Duodenal mucosa (tissue), 2 donors: ENCODE results near the gene RSPO4.
A peak's percentile ranks its signal among the peaks of the same experiment; 100 is the strongest.

Experiments used
- H3K27ac ChIP-seq: one replicate; pipeline ENCODE4 v1.7.0; 2013; ENCODE audit warnings: low read depth, low read length
- H3K27me3 ChIP-seq, 2 donors: one replicate each; pipeline ENCODE4 v1.7.0; 2013; ENCODE audit warnings: low read length in 2 of 2, control low read depth in 1 of 2; ENCODE audit not compliant: insufficient read depth in 2 of 2, control insufficient read depth in 1 of 2
- H3K36me3 ChIP-seq, 2 donors: one replicate each; pipeline ENCODE4 v1.7.0; 2013; ENCODE audit warnings: low read length in 2 of 2, control low read depth in 1 of 2; ENCODE audit not compliant: insufficient read depth in 2 of 2, control insufficient read depth in 1 of 2
- H3K4me1 ChIP-seq, 2 donors: one replicate each; pipeline ENCODE4 v1.7.0; 2013; ENCODE audit warnings: low read length in 2 of 2, control low read depth in 1 of 2; ENCODE audit not compliant: insufficient read depth in 2 of 2, control insufficient read depth in 1 of 2
- H3K4me3 ChIP-seq, 2 donors: one replicate each; pipeline ENCODE4 v1.7.0; 2013; ENCODE audit warnings: low read length in 2 of 2, low read depth in 1 of 2
- H3K9ac ChIP-seq, 2 donors: one replicate each; pipeline ENCODE4 v1.7.0; 2013; ENCODE audit warnings: low read length in 2 of 2, low read depth in 1 of 2
- H3K9me3 ChIP-seq, 2 donors: one replicate each; pipeline ENCODE4 v1.7.0; 2013; ENCODE audit warnings: low read length in 2 of 2, control low read depth in 1 of 2; ENCODE audit not compliant: control insufficient read depth in 1 of 2

RSPO4 gene

GRCh38 chr20:1001911-1002681, at the start of gene RSPO4:
RSPO4 (minus strand) TSS chr20:1002311; CDS start chr20:1002164, 147 bp downstream.
- no peak within 1 kb of the TSS for H3K27ac ChIP-seq
- H3K4me1 ChIP-seq = peaks cover 0 to 4% of the 10 kb centered on the region in 2 donors
- no peaks in the 10 kb centered on the region for H3K36me3 ChIP-seq
- peak within 1 kb of the TSS; percentile 27 to 32 for H3K4me3 ChIP-seq
- H3K27me3 ChIP-seq = peaks cover 29 to 33% of the 10 kb centered on the region in 2 donors
- no peaks in the 10 kb centered on the region for H3K9me3 ChIP-seq
- no peak within 1 kb of the TSS for H3K9ac ChIP-seq

GRCh38 chr20:1050440-1050839, 48.3 kb upstream of the RSPO4 start:
- no peaks in the 10 kb centered on the region for H3K36me3 ChIP-seq
- no peak overlapping the region for H3K27ac ChIP-seq
- no peak overlapping the region for H3K4me3 ChIP-seq
- peaks cover 0 to 2% of the 10 kb centered on the region in 2 donors for H3K9me3 ChIP-seq
- no peaks in the 10 kb centered on the region for H3K4me1 ChIP-seq
- H3K27me3 ChIP-seq = no peaks in the 10 kb centered on the region
- H3K9ac ChIP-seq = no peak overlapping the region

GRCh38 chr20:1045860-1046418, 43.8 kb upstream of the RSPO4 start:
- Histone ChIP-seq H3K27ac (no peak overlapping the region), H3K9me3 (peaks cover 0 to 2% of the 10 kb centered on the region in 2 donors), H3K36me3 (no peaks in the 10 kb centered on the region), H3K4me1 (no peaks in the 10 kb centered on the region), H3K27me3 (no peaks in the 10 kb centered on the region), H3K4me3 (no peak overlapping the region), H3K9ac (no peak overlapping the region)

- no peak overlapping the region for H3K27ac ChIP-seq
- no peak overlapping the region for H3K9ac ChIP-seq
- H3K4me3 ChIP-seq = no peak overlapping the region
- H3K9me3 ChIP-seq = no peaks in the 10 kb centered on the region
- H3K27me3 ChIP-seq = no peaks in the 10 kb centered on the region
- H3K36me3 ChIP-seq = no peaks in the 10 kb centered on the region
- no peaks in the 10 kb centered on the region for H3K4me1 ChIP-seq
These were observed 39.8 kb upstream of the RSPO4 start for GRCh38 chr20:1041845-1042390.

GRCh38 chr20:1038205-1038604, 36.1 kb upstream of the RSPO4 start:
- no peaks in the 10 kb centered on the region for H3K36me3 ChIP-seq
- no peaks in the 10 kb centered on the region for H3K4me1 ChIP-seq
- no peak overlapping the region for H3K4me3 ChIP-seq
- no peaks in the 10 kb centered on the region for H3K9me3 ChIP-seq
- no peaks in the 10 kb centered on the region for H3K27me3 ChIP-seq
- no peak overlapping the region for H3K27ac ChIP-seq
- no peak overlapping the region for H3K9ac ChIP-seq

GRCh38 chr20:1037039-1037438, 34.9 kb upstream of the RSPO4 start:
- Histone ChIP-seq H3K27ac (no peak overlapping the region), H3K9me3 (no peaks in the 10 kb centered on the region), H3K4me1 (no peaks in the 10 kb centered on the region), H3K36me3 (no peaks in the 10 kb centered on the region), H3K27me3 (no peaks in the 10 kb centered on the region), H3K4me3 (no peak overlapping the region), H3K9ac (no peak overlapping the region)

GRCh38 chr20:1035466-1035865, 33.4 kb upstream of the RSPO4 start:
- H3K9me3 ChIP-seq = no peaks in the 10 kb centered on the region

GRCh38 chr20:1034415-1034789, 32.3 kb upstream of the RSPO4 start:
- H3K9ac ChIP-seq = no peak overlapping the region
- no peaks in the 10 kb centered on the region for H3K36me3 ChIP-seq
- no peaks in the 10 kb centered on the region for H3K27me3 ChIP-seq
- no peak overlapping the region for H3K27ac ChIP-seq
- H3K4me1 ChIP-seq = no peaks in the 10 kb centered on the region
- H3K4me3 ChIP-seq = no peak overlapping the region
- no peaks in the 10 kb centered on the region for H3K9me3 ChIP-seq

More at GRCh38 chr20:1035466-1035865, 33.4 kb upstream of the RSPO4 start:
- Histone ChIP-seq H3K4me3 (no peak overlapping the region), H3K27ac (no peak overlapping the region), H3K27me3 (no peaks in the 10 kb centered on the region), H3K4me1 (no peaks in the 10 kb centered on the region), H3K36me3 (no peaks in the 10 kb centered on the region), H3K9ac (no peak overlapping the region)

- no peaks in the 10 kb centered on the region for H3K36me3 ChIP-seq
- no peak overlapping the region for H3K9ac ChIP-seq
- no peaks in the 10 kb centered on the region for H3K4me1 ChIP-seq
- no peak overlapping the region for H3K27ac ChIP-seq
- no peaks in the 10 kb centered on the region for H3K9me3 ChIP-seq
- no peaks in the 10 kb centered on the region for H3K27me3 ChIP-seq
- no peak overlapping the region for H3K4me3 ChIP-seq
These were observed 31.8 kb upstream of the RSPO4 start for GRCh38 chr20:1033751-1034414.

GRCh38 chr20:1029980-1030379, 27.9 kb upstream of the RSPO4 start:
- H3K4me3 ChIP-seq = no peak overlapping the region
- H3K4me1 ChIP-seq = no peaks in the 10 kb centered on the region
- no peak overlapping the region for H3K27ac ChIP-seq
- no peaks in the 10 kb centered on the region for H3K27me3 ChIP-seq
- H3K9ac ChIP-seq = no peak overlapping the region
- H3K9me3 ChIP-seq = no peaks in the 10 kb centered on the region
- H3K36me3 ChIP-seq = no peaks in the 10 kb centered on the region
